ENCODE measurements around the gene USHBP1. TPM values are rescaled to one million over a fixed set of nuclear protein-coding genes. Genes with fewer than 3 reads are reported as not detected.

The USHBP1 gene
- total RNA-seq, 1 donor from 2014 or later = not detected

DNA sequence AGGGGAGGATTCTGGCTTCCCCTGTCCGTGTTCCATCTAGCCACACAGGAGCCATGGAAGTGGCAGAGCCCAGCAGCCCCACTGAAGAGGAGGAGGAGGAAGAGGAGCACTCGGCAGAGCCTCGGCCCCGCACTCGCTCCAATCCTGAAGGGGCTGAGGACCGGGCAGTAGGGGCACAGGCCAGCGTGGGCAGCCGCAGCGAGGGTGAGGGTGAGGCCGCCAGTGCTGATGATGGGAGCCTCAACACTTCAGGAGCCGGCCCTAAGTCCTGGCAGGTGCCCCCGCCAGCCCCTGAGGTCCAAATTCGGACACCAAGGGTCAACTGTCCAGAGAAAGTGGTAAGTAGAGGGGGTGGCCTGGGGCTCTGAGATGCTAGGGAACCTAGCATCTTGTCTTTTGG is 4.2 kb upstream of the USHBP1 start:
- no peak for DNase-seq (ENCODE audit: low spot score in 2 of 2, unreplicated experiment in 2 of 2)
- H3K4me3 Mint-ChIP-seq = peak overlapping the region; percentile 89
- no peaks in the 10 kb centered on the region for H3K27me3 Mint-ChIP-seq (ENCODE audit: low read depth)
- H3K9me3 Mint-ChIP-seq = no peaks in the 10 kb centered on the region
- no peak overlapping the region for H3K27ac Mint-ChIP-seq
- peaks cover 8% of the 10 kb centered on the region for H3K4me1 Mint-ChIP-seq
- peaks cover 10% of the 10 kb centered on the region for H3K36me3 Mint-ChIP-seq
- TF ChIP-seq, protein P1, sequence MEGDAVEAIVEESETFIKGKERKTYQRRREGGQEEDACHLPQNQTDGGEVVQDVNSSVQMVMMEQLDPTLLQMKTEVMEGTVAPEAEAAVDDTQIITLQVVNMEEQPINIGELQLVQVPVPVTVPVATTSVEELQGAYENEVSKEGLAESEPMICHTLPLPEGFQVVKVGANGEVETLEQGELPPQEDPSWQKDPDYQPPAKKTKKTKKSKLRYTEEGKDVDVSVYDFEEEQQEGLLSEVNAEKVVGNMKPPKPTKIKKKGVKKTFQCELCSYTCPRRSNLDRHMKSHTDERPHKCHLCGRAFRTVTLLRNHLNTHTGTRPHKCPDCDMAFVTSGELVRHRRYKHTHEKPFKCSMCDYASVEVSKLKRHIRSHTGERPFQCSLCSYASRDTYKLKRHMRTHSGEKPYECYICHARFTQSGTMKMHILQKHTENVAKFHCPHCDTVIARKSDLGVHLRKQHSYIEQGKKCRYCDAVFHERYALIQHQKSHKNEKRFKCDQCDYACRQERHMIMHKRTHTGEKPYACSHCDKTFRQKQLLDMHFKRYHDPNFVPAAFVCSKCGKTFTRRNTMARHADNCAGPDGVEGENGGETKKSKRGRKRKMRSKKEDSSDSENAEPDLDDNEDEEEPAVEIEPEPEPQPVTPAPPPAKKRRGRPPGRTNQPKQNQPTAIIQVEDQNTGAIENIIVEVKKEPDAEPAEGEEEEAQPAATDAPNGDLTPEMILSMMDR (IDR thresholded peaks at IDR 0.05; ENCODE audit: unreplicated experiment) = no peak

DNA sequence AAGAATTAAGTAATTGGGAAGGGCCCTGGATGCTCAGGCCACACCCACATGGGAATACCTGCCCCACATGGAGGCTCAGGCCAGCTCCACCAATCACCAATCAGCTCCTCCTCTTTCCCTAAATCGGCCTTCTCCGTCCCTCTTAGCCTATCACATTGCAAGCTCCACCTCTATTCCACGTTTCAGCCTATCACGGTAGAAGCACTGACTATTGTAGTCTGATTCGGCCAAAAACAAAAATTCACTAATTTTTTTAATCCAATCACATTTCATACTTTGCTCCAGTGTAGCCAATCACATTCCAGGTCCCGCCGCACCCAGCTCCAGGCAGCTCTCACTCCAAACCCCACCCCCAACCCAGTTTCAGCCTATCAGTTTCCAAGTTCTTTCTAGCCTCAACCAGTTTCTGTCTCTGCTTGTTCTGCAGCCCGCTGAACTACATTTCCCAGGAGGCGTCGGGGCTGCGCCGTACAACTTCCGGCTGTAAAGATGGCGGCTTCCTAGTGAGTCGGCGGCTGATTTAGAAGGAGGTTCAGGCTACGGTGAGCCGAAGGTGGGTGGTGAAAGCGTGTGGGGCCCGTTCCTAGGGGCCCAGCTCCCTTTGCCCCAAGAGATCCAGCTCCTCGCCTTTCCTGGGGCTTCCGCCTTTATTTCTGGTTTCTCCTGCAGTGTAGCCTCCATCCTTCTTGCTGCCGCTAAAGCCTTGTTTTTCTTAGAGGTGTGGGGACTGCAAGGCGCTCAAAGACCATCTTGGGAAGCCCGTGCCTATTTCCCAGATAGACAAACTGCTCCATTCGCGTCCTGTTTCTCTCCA is 2.6 kb upstream of the USHBP1 start, which contains the start of gene BABAM1:
BABAM1 (plus strand) TSS at position 469 of the 814 bp plus-strand sequence. CDS start 1,364 bp downstream, outside the sequence.
- H3K4me3 Mint-ChIP-seq = peak within 1 kb of the TSS; percentile 89
- TF ChIP-seq, protein P1 (IDR thresholded peaks at IDR 0.05; ENCODE audit: unreplicated experiment) = no peak
- H3K27me3 Mint-ChIP-seq (ENCODE audit: low read depth) = no peaks in the 10 kb centered on the region
- H3K36me3 Mint-ChIP-seq = peaks cover 8% of the 10 kb centered on the region
- peak within 1 kb of the TSS; percentile 85 for H3K27ac Mint-ChIP-seq
- DNase-seq (ENCODE audit: low spot score in 2 of 2, unreplicated experiment in 2 of 2) = peak; percentile 84 to 91
- H3K4me1 Mint-ChIP-seq = peaks cover 8% of the 10 kb centered on the region
- H3K9me3 Mint-ChIP-seq = no peaks in the 10 kb centered on the region

DNA sequence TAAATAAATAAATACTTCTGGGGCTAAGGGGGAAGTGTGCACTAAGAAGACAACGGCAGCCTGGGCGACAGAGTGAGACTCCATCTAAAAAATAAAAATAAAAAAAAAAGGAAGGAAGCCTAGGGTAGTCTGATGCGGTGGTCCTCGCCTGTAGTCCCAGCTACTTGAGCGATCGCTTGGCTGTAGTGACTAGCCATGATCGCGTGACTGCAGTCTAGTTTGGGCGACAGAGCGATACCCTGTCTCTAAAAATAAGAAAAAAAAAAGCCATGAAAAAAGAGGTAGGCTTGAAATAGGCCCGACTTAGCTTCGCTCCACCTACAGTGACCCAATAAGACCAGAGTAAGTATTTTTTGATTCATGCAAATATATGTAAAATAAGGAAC is 2.0 kb upstream of the USHBP1 start:
- Mint-ChIP-seq H3K27me3 (ENCODE audit: low read depth) (no peaks in the 10 kb centered on the region), H3K27ac (peak overlapping the region; percentile 85), H3K36me3 (peaks cover 8% of the 10 kb centered on the region), H3K9me3 (no peaks in the 10 kb centered on the region), H3K4me1 (peaks cover 8% of the 10 kb centered on the region), H3K4me3 (peak overlapping the region; percentile 89)
- DNase-seq (ENCODE audit: low spot score in 2 of 2, unreplicated experiment in 2 of 2) = no peak
- TF ChIP-seq, protein P1 (IDR thresholded peaks at IDR 0.05; ENCODE audit: unreplicated experiment) = no peak

DNA sequence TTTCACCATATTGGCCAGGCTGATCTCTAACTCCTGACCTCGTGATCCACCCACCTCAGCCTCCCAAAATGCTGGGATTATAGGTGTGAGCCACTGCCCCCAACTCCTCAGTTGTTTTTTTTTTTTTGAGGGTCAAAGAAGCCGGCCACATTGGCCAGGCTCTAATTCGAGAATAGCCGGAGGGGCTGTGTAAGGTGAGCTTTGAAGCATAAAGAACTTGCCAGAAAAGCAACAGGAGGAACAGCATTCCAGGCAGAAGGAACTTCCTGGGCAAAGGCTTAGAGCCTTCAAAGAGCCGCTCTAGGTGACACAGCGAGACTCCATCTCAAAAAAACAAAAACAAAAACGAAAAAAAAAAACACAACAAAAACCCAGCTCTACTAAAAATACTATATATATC is 1.5 kb upstream of the USHBP1 start:
- no peak for DNase-seq (ENCODE audit: low spot score in 2 of 2, unreplicated experiment in 2 of 2)
- Mint-ChIP-seq H3K36me3 (peaks cover 4% of the 10 kb centered on the region), H3K27me3 (ENCODE audit: low read depth) (no peaks in the 10 kb centered on the region), H3K9me3 (no peaks in the 10 kb centered on the region), H3K4me3 (no peak overlapping the region), H3K27ac (no peak overlapping the region), H3K4me1 (peaks cover 8% of the 10 kb centered on the region)
- TF ChIP-seq, protein P1 (IDR thresholded peaks at IDR 0.05; ENCODE audit: unreplicated experiment) = no peak

DNA sequence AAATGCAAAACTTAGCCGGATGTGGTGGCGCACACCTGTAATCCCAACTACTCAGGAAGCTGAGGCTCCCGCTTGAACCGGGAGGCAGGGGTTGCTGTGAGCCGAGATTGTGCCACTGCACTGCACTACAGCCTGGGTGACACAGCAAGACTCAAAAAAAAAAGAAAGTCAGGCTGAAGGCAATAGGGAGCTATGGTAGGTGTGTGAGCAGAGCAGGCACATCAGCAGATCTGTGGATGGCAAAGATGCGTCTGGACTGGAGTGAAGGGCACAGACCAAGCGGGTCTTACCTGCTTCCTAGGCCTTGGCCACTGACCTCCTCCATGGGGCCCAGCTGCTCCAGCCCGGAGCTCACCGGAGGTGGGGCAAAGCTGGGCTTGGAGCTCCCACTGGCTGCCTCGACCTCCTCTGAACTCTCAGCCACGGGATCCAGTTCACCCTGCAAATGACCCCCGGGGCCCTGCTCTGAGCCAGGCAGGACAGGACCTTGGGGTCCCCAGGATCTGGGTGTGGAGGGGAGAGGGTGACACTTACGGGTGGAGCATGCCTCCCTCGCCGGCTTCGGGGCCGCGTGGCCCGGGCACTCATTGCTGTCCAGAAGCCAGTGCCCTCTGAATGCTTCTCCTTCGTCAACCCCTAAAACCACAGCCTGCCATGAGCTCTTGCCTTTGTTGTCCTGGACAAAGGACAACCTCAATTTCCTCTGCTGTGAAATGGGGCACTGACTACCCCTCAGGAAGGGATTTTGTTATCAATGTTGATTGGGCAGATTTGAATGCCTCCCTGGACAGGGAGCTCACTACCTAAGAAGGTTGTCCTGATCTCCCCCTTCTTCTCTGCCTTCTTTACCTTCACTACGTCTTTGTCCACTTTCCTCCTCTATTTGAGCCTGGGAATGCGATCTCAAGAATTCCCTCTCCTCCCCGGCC is 569 bp downstream of the USHBP1 start:
- TF ChIP-seq, protein P1 (IDR thresholded peaks at IDR 0.05; ENCODE audit: unreplicated experiment) = no peak
- peaks cover 8% of the 10 kb centered on the region for H3K4me1 Mint-ChIP-seq
- H3K9me3 Mint-ChIP-seq = no peaks in the 10 kb centered on the region
- no peak overlapping the region for H3K4me3 Mint-ChIP-seq
- H3K27ac Mint-ChIP-seq = no peak overlapping the region
- H3K36me3 Mint-ChIP-seq = no peaks in the 10 kb centered on the region
- H3K27me3 Mint-ChIP-seq (ENCODE audit: low read depth) = peaks cover 2% of the 10 kb centered on the region
- DNase-seq (ENCODE audit: low spot score in 2 of 2, unreplicated experiment in 2 of 2) = no peak

All from mesothelial cell of epicardium (in vitro differentiated cells).